CD14-positive monocyte (primary cell): Measurements from ENCODE around the gene KIAA1328. TPM values are rescaled to one million over a fixed set of nuclear protein-coding genes. Genes with fewer than 3 reads are reported as not detected.

ENCODE experiments used
- DNase-seq, 3 donors: peaks; one replicate each; pipeline ENCODE4 v3.0.0-alpha.2; 2011 to 2022
- H2AFZ ChIP-seq: 2 replicates; pipeline ENCODE4 v1.6.0; 2012; ENCODE audit warnings: mild to moderate bottlenecking, low read depth, low read length, inconsistent platforms; ENCODE audit not compliant: insufficient read depth, poor library complexity, severe bottlenecking
- H3K27ac ChIP-seq, 2 donors: 1 replicate in 1 of 2; 2 replicates in 1 of 2; pipeline ENCODE4 v1.5.1; 2012 to 2013; ENCODE audit warnings: low read length in 2 of 2, control low read depth in 1 of 2, inconsistent platforms in 1 of 2, low read depth in 1 of 2, mild to moderate bottlenecking in 1 of 2
- H3K27me3 ChIP-seq, 2 donors: one replicate each; pipeline versions ENCODE4 v1.6.0 to v1.6.1; 2011 to 2013; ENCODE audit warnings: low read length in 2 of 2; ENCODE audit not compliant: control insufficient read depth in 2 of 2, insufficient read depth in 2 of 2
- H3K36me3 ChIP-seq, 2 donors: replicated peaks in 1 of 2; 1 replicate in 1 of 2; 2 replicates in 1 of 2; pipeline versions ENCODE4 v1.5.1 to v1.6.1; 2012 to 2013; ENCODE audit warnings: low read length in 2 of 2, control low read depth in 1 of 2, inconsistent platforms in 1 of 2, mild to moderate bottlenecking in 1 of 2; ENCODE audit not compliant: insufficient read depth in 2 of 2, control insufficient read depth in 1 of 2
- H3K4me1 ChIP-seq, 2 donors: 1 replicate in 1 of 2; 2 replicates in 1 of 2; pipeline versions ENCODE4 v1.5.1 to v1.6.1; 2012 to 2013; ENCODE audit warnings: low read length in 2 of 2, control low read depth in 1 of 2, inconsistent platforms in 1 of 2, mild to moderate bottlenecking in 1 of 2, moderate library complexity in 1 of 2; ENCODE audit not compliant: insufficient read depth in 2 of 2, control insufficient read depth in 1 of 2
- H3K4me2 ChIP-seq: replicated peaks from 2 replicates; pipeline ENCODE3; 2012; ENCODE audit warnings: low read length, moderate library complexity, mild to moderate bottlenecking; ENCODE audit not compliant: poor library complexity, severe bottlenecking; ENCODE audit errors: extremely low read depth
- H3K4me3 ChIP-seq, 3 experiments: fragments of 200-600 bp in 1 of 3; sonication (generic) in 1 of 3; replicated peaks in 1 of 3; 1 replicate in 2 of 3; 2 replicates in 1 of 3; pipeline ENCODE4 v1.5.1; 2011 to 2013; ENCODE audit warnings: low read length in 3 of 3, mild to moderate bottlenecking in 3 of 3, control low read depth in 2 of 3, low read depth in 2 of 3, inconsistent platforms in 1 of 3, moderate library complexity in 1 of 3
- H3K79me2 ChIP-seq: 2 replicates; pipeline ENCODE4 v1.6.0; 2012; ENCODE audit warnings: mild to moderate bottlenecking, control low read depth, inconsistent platforms, low read length, moderate library complexity; ENCODE audit not compliant: insufficient read depth
- H3K9ac ChIP-seq: 2 replicates; pipeline ENCODE4 v1.6.0; 2017; ENCODE audit warnings: low read length, mild to moderate bottlenecking; ENCODE audit not compliant: insufficient read depth, poor library complexity, severe bottlenecking
- H3K9me3 ChIP-seq, 2 donors: replicated peaks in 1 of 2; 1 replicate in 1 of 2; 2 replicates in 1 of 2; pipeline versions ENCODE4 v1.5.1 to v1.6.1; 2012 to 2013; ENCODE audit warnings: low read length in 2 of 2, control low read depth in 1 of 2; ENCODE audit not compliant: control insufficient read depth in 1 of 2, insufficient read depth in 1 of 2
- H4K20me1 ChIP-seq: 2 replicates; pipeline ENCODE4 v1.6.0; 2012; ENCODE audit warnings: mild to moderate bottlenecking, low read length, control low read depth, moderate library complexity; ENCODE audit not compliant: insufficient read depth
- H3K27ac Mint-ChIP-seq, 7 donors: one replicate each; pipeline ENCODE4 v1.8.0; 2020; ENCODE audit warnings: mild to moderate bottlenecking in 7 of 7, mixed read lengths in 7 of 7, moderate library complexity in 6 of 7, inconsistent platforms in 2 of 7
- H3K27me3 Mint-ChIP-seq, 3 donors: one replicate each; pipeline ENCODE4 v1.8.0; 2021 to 2022; ENCODE audit warnings: low read depth in 3 of 3, mild to moderate bottlenecking in 3 of 3, mixed read lengths in 3 of 3, moderate library complexity in 3 of 3, inconsistent platforms in 1 of 3
- H3K36me3 Mint-ChIP-seq, 2 donors: one replicate each; pipeline ENCODE4 v1.8.0; 2020; ENCODE audit warnings: mixed read lengths in 2 of 2, inconsistent platforms in 1 of 2, mild to moderate bottlenecking in 1 of 2
- H3K4me1 Mint-ChIP-seq: one replicate; pipeline ENCODE4 v1.8.0; 2020; ENCODE audit warnings: mild to moderate bottlenecking, mixed read lengths
- H3K4me3 Mint-ChIP-seq, 2 donors: one replicate each; pipeline ENCODE4 v1.8.0; 2020; ENCODE audit warnings: mild to moderate bottlenecking in 2 of 2, mixed read lengths in 2 of 2, moderate library complexity in 1 of 2
- H3K9me3 Mint-ChIP-seq, 7 donors: one replicate each; pipeline ENCODE4 v1.8.0; 2020 to 2022; ENCODE audit warnings: mixed read lengths in 7 of 7, mild to moderate bottlenecking in 6 of 7, moderate library complexity in 6 of 7, inconsistent platforms in 2 of 7
- WGBS: methylation state at CpG from one replicate; pipeline ENCODE4 v1.1.5; 2013; ENCODE audit warnings: missing lambda C conversion rate; ENCODE audit not compliant: insufficient coverage; 5-methylcytosine and 5-hydroxymethylcytosine counted together
- intact Hi-C, 2 donors: fragments of 100-400 bp; cut with micrococcal nuclease; formaldehyde crosslinking; loops; one replicate each; pipeline versions ENCODE4 v1.15.0 to v1.15.1; 2023
- polyA plus RNA-seq, 3 donors: library from polyadenylated mRNA; depleted of rRNA in 1 of 3; unstranded in 2 of 3; stranded (reverse) in 1 of 3; fragments of 300-500 nt in 2 of 3; fragments of >200 nt in 1 of 3; fragmentation: Illumina TruSeq in 2 of 3; gene quantifications; 1 replicate in 2 of 3; 2 replicates in 1 of 3; pipeline ENCODE4 v1.2.3, GENCODE V29; 2012 to 2021
- TF ChIP-seq, protein P1 (sequence below): fragments of 200-600 bp; IDR thresholded peaks from one replicate; pipeline ENCODE4 v1.8.0; 2022; ENCODE audit warnings: antibody characterized with exemption, mild to moderate bottlenecking

Gene KIAA1328
- polyA plus RNA-seq, 3 donors, result 3.7 to 3.9 (median 3.8) TPM

DNA sequence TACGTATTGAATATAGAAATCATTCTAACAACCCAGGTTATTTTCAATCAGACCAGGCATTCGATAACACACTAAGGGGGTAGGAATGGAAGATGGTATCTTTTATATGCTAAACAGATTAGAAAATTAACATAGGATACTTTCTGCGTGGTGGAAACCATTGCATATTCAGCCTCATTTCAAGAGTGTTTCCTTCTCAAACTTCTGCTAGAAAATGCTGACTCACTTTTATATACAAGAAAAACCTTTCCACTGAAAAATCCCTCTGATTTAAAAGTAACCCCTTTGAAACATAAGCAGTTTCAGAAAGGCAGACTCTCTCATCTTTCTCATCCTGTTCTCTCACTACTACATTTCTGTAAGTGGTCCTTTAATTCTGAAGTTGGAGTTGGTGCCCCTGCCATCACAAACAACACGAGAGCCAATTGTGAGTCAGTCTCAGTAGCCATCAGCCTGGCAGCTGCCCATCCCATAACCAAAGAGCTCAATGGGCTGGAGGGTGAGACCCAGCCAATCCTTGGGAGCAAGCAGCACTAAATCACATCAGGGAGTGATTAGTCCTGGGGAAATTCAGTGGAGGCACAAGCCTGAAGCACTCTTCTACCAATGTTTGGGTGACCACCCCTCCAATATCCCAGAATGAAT, 393.5 kb downstream of the KIAA1328 start:
- WGBS, result no CpG with 5 or more reads among the region's 4 CpGs
- no peak overlapping the region for H3K4me2 ChIP-seq
- intact Hi-C loops, result loop anchor here in 1 of 2 donors (5.0 kb wide), 1 partner anchor 50 kb away; no protein-coding TSS in a partner anchor
- Mint-ChIP-seq H3K36me3 (peaks cover 0 to 2% of the 10 kb centered on the region in 2 donors), H3K27ac (no peak overlapping the region), H3K4me1 (no peaks in the 10 kb centered on the region), H3K4me3 (no peak overlapping the region), H3K27me3 (peaks cover 0 to 2% (median under 1%) of the 10 kb centered on the region in 3 donors), H3K9me3 (peaks cover 4 to 21% (median 10%) of the 10 kb centered on the region in 7 donors)
- H3K36me3 ChIP-seq, result no peaks in the 10 kb centered on the region
- H2AFZ ChIP-seq, result no peak overlapping the region
- H3K27me3 ChIP-seq, result no peaks in the 10 kb centered on the region
- no peak overlapping the region for H3K27ac ChIP-seq
- H3K4me1 ChIP-seq, result no peaks in the 10 kb centered on the region
- no peaks in the 10 kb centered on the region for H4K20me1 ChIP-seq
- peaks cover 7 to 10% of the 10 kb centered on the region in 2 donors for H3K9me3 ChIP-seq
- no peak overlapping the region for H3K9ac ChIP-seq
- no peak overlapping the region for H3K4me3 ChIP-seq
- DNase-seq, result no peak
- H3K79me2 ChIP-seq, result no peaks in the 10 kb centered on the region
- TF ChIP-seq, protein P1, sequence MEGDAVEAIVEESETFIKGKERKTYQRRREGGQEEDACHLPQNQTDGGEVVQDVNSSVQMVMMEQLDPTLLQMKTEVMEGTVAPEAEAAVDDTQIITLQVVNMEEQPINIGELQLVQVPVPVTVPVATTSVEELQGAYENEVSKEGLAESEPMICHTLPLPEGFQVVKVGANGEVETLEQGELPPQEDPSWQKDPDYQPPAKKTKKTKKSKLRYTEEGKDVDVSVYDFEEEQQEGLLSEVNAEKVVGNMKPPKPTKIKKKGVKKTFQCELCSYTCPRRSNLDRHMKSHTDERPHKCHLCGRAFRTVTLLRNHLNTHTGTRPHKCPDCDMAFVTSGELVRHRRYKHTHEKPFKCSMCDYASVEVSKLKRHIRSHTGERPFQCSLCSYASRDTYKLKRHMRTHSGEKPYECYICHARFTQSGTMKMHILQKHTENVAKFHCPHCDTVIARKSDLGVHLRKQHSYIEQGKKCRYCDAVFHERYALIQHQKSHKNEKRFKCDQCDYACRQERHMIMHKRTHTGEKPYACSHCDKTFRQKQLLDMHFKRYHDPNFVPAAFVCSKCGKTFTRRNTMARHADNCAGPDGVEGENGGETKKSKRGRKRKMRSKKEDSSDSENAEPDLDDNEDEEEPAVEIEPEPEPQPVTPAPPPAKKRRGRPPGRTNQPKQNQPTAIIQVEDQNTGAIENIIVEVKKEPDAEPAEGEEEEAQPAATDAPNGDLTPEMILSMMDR, result no peak

DNA sequence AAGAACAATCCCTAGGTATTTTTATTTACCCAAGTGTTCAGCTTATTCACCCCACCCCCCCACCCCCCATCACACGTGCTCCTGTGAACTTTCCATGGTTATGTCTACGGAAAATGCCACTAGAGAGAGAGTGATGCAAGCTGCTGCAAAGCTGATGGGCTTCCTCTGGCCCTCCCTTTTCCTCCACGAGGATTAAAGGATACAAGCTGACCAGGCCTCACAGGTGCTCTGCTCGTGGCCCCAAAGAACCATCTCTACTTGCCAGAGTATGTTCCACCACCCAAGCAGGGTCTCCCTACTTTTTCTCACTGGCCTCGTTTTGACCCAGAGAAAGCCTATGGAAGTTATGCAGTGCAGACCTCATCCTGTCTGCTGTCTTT, 394.1 kb downstream of the KIAA1328 start:
- Histone ChIP-seq H4K20me1 (no peaks in the 10 kb centered on the region), H3K27ac (no peak overlapping the region), H3K4me1 (no peaks in the 10 kb centered on the region), H3K4me3 (no peak overlapping the region), H3K27me3 (no peaks in the 10 kb centered on the region), H3K36me3 (no peaks in the 10 kb centered on the region), H2AFZ (no peak overlapping the region), H3K9me3 (peaks cover 7 to 10% of the 10 kb centered on the region in 2 donors), H3K79me2 (no peaks in the 10 kb centered on the region), H3K4me2 (no peak overlapping the region), H3K9ac (no peak overlapping the region)
- WGBS, result 100% methylated on average over 3 of the region's 5 CpGs
- Mint-ChIP-seq H3K36me3 (peaks cover 0 to 2% of the 10 kb centered on the region in 2 donors), H3K27me3 (peaks cover 0 to 2% (median 0%) of the 10 kb centered on the region in 3 donors), H3K9me3 (peaks cover 2 to 21% (median 10%) of the 10 kb centered on the region in 7 donors), H3K27ac (no peak overlapping the region), H3K4me1 (no peaks in the 10 kb centered on the region), H3K4me3 (no peak overlapping the region)
- DNase-seq, result no peak
- intact Hi-C loops, result loop anchor here in 1 of 2 donors (5.0 kb wide), 1 partner anchor 51 kb away; no protein-coding TSS in a partner anchor
- TF ChIP-seq, protein P1, result no peak
